ENCODE measurements around the gene NUF2. TPM values are rescaled to one million over a fixed set of nuclear protein-coding genes. Genes with fewer than 3 reads are reported as not detected.

Gene NUF2
- total RNA-seq, 1 donor: 15.5 TPM

DNA sequence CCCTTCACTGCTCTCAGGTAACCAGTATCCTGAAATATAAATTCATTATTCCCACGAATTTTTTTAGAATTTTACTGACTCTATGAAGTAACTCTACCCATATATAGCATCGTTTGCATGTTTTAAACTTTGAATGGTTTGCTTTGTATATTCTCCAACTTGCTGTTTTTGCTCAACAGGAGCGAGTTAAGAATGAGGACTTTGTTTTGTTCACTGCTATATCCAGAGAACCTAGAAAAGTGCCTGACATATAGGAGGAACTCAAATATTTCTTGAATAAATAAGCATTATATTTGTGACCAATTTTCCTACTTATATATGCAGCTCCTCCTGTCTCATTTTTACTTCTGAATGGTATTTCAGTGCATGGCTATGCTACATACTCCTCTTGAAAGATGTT lies 43.4 kb downstream of the NUF2 start:
- no peak for DNase-seq (ENCODE audit: low read depth)
- TF ChIP-seq, protein P1, sequence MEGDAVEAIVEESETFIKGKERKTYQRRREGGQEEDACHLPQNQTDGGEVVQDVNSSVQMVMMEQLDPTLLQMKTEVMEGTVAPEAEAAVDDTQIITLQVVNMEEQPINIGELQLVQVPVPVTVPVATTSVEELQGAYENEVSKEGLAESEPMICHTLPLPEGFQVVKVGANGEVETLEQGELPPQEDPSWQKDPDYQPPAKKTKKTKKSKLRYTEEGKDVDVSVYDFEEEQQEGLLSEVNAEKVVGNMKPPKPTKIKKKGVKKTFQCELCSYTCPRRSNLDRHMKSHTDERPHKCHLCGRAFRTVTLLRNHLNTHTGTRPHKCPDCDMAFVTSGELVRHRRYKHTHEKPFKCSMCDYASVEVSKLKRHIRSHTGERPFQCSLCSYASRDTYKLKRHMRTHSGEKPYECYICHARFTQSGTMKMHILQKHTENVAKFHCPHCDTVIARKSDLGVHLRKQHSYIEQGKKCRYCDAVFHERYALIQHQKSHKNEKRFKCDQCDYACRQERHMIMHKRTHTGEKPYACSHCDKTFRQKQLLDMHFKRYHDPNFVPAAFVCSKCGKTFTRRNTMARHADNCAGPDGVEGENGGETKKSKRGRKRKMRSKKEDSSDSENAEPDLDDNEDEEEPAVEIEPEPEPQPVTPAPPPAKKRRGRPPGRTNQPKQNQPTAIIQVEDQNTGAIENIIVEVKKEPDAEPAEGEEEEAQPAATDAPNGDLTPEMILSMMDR (IDR thresholded peaks at IDR 0.05; ENCODE audit: insufficient read depth, low read depth, low read length): no peak

DNA sequence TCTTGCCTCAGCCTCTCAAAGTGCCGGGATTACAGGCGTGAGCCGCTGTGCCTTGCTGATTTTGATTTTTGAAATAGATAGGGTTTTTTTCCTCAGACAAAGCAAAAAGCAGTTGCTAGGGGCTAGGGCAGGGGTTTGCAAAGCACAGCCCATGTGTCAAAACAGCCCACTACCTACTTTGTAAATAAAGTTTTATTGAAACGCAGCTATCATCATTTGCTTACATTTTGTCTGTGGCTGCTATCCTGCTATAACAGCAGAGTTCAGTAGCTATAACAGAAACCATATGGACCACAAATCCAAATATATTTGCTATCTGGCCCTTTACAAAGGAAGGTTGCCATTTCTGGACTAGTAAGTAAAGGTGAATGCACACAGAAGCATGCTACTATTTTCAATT lies 44.8 kb downstream of the NUF2 start:
- no peak for DNase-seq (ENCODE audit: low read depth)
- TF ChIP-seq, protein P1 (IDR thresholded peaks at IDR 0.05; ENCODE audit: insufficient read depth, low read depth, low read length): no peak
- no peak overlapping the region for H3K4me3 ChIP-seq (ENCODE audit: low read depth, low read length)

More for the DNA sequence above, 43.4 kb downstream of the NUF2 start:
- no peak overlapping the region for H3K4me3 ChIP-seq (ENCODE audit: low read depth, low read length)

DNA sequence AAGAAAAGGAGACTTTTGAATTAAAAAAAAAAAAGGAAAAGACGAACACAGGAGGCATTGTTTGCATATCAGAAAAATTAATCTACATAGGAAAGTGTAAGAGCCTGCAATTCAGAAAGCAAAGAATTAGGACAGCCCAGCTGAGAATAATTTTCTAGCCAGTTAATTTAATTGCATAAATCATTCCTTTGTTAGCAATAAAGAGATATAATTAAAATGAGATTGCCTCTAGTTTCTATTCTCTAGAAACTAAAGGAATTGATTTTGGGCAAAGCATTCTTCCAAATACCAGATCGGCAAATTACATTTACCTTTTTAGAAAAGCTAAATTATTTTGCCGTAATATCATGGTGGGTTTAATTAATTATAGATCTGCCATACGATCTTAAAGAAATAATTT lies 46.0 kb downstream of the NUF2 start:
- TF ChIP-seq, protein P1 (IDR thresholded peaks at IDR 0.05; ENCODE audit: insufficient read depth, low read depth, low read length): no peak

DNA sequence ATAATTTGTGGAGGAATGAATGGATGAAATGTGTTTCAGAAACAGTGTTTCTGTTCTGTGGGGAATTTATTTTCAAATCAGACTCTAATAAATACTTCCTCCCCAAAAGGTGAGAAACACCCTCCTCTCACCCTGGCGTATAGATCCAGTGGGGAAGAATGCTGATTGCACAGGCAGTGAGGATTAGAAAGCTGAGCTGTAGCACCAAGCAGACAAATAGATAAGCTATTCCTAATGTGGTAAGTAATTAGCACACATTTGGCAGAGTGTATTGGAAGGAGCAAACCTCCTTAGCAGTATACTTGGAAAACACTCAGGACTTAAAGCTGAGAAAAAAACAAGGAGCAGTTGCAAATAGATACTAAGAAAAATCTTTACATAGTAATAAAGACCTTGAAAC lies 50.8 kb downstream of the NUF2 start:
- no peak for DNase-seq (ENCODE audit: low read depth)
- no peak overlapping the region for H3K4me3 ChIP-seq (ENCODE audit: low read depth, low read length)
- TF ChIP-seq, protein P1 (IDR thresholded peaks at IDR 0.05; ENCODE audit: insufficient read depth, low read depth, low read length): no peak

More for the DNA sequence above, 46.0 kb downstream of the NUF2 start:
- DNase-seq (ENCODE audit: low read depth): no peak
- H3K4me3 ChIP-seq (ENCODE audit: low read depth, low read length): no peak overlapping the region

DNA sequence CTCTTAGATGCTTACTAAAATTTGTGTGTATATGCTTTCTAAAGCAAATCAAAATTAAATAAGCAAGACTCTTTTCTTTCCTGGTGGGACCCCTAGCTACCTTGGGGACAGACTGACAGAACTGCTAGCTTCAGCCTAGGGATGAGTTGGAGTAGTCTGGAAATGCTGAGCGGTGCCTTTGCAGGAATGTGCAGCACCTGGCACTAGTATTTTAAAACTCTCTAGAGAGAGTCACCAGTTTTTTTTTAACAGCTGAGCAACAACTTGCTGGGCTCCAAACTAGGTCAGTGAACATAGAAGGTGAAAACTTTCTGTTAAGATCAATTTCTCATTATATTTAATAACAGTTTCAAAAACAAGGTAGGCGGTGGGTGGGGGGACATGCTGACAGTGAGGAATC lies 56.8 kb downstream of the NUF2 start:
- H3K4me3 ChIP-seq (ENCODE audit: low read depth, low read length): no peak overlapping the region
- TF ChIP-seq, protein P1 (IDR thresholded peaks at IDR 0.05; ENCODE audit: insufficient read depth, low read depth, low read length): no peak
- no peak for DNase-seq (ENCODE audit: low read depth)

DNA sequence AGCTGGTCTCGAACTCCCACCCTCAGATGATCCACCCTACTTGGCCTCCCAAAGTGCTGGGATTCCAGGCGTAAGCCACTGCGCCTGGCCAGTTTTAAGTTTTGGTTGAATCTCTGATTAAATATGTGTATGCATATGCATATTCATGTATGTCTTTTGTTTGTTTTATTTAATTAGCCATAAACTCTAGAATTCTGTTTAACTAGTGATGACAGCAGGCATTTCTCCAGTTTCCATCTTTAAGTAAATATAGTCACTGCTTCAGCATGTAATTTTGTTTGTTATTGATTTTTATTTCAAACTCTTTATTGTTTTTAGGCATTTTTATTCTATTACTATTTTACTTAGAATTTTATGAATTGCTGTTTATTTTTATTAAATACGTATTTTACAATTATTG lies 58.0 kb downstream of the NUF2 start:
- no peak for DNase-seq (ENCODE audit: low read depth)
- H3K4me3 ChIP-seq (ENCODE audit: low read depth, low read length): no peak overlapping the region
- TF ChIP-seq, protein P1 (IDR thresholded peaks at IDR 0.05; ENCODE audit: insufficient read depth, low read depth, low read length): no peak

DNA sequence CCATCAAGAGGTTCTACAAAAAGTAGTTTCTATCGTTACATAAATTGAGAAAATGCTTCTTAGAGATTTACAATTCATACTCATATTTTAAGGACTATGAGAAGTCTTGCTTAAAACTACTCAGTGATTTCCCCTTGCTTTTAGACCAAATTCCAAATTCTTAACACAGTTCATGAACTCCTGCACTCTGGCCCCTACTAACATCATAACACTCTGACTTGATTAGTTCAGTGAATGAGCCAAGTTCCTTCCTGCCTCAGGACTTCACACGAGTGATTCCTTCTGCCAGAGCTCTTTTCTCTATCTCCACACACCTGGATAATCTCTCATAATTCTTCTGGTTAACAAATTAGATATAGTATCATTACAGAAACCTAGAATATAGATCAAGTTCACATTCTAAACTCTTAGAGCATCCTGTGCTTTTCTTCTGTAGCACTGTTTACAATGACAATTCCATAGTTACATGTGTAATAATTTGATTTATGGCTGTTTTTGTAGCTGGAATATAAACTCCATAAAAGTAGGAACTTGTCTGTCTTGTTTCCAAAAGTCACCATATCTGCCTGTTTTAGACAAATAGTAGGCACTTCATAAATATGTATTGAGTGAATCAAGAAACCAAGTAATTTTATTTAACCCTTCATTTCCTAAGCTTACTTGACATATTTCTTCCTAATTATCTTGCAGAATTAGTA lies 59.9 kb downstream of the NUF2 start:
- peak; percentile 10 for DNase-seq (ENCODE audit: low read depth)
- TF ChIP-seq, protein P1 (IDR thresholded peaks at IDR 0.05; ENCODE audit: insufficient read depth, low read depth, low read length): no peak
- no peak overlapping the region for H3K4me3 ChIP-seq (ENCODE audit: low read depth, low read length)

All from fibroblast of villous mesenchyme (primary cell).